CD4-positive, CD25-positive, alpha-beta regulatory T cell (primary cell): Measurements from ENCODE around the gene GARIN3. TPM values are rescaled to one million over a fixed set of nuclear protein-coding genes. Genes with fewer than 3 reads are reported as not detected.

Experiments used
- ATAC-seq, 2 donors: fragments of 150-1000 bp; cut with Tn5 transposase; one replicate each; pipeline ENCODE4 v1.10.0; 2021; ENCODE audit warnings: low read depth in 2 of 2, moderate number of reproducible peaks in 2 of 2, moderate library complexity in 1 of 2
- DNase-seq, 3 donors: peaks; one replicate each; pipeline versions ENCODE4 v3.0.0 to v3.0.0-alpha.2; 2012 to 2022; ENCODE audit warnings: mixed read lengths in 1 of 3
- H3K27ac ChIP-seq: one replicate; pipeline ENCODE4 v1.7.0; 2013; ENCODE audit warnings: mild to moderate bottlenecking, low read length; ENCODE audit not compliant: insufficient read depth, poor library complexity, severe bottlenecking
- H3K27me3 ChIP-seq: one replicate; pipeline ENCODE4 v1.7.0; 2013; ENCODE audit warnings: low read length; ENCODE audit not compliant: control insufficient read depth, insufficient read depth
- H3K36me3 ChIP-seq: one replicate; pipeline ENCODE4 v1.7.0; 2013; ENCODE audit warnings: mild to moderate bottlenecking, low read length, moderate library complexity; ENCODE audit not compliant: control insufficient read depth, insufficient read depth
- H3K4me1 ChIP-seq: 2 replicates; pipeline ENCODE4 v1.7.0; 2013; ENCODE audit warnings: mild to moderate bottlenecking, low read length; ENCODE audit not compliant: insufficient read depth, control insufficient read depth, poor library complexity, severe bottlenecking
- H3K4me3 ChIP-seq: one replicate; pipeline ENCODE4 v1.7.0; 2013; ENCODE audit warnings: low read depth, mild to moderate bottlenecking, low read length, moderate library complexity
- H3K9me3 ChIP-seq, 2 experiments: 1 replicate in 1 of 2; 2 replicates in 1 of 2; pipeline ENCODE4 v1.7.0; 2013; ENCODE audit warnings: low read length in 2 of 2, mild to moderate bottlenecking in 1 of 2, moderate library complexity in 1 of 2; ENCODE audit not compliant: control insufficient read depth in 2 of 2
- H3K27ac Mint-ChIP-seq, 3 donors: one replicate each; pipeline ENCODE4 v1.8.0; 2020 to 2022; ENCODE audit warnings: mild to moderate bottlenecking in 3 of 3, mixed read lengths in 3 of 3, moderate library complexity in 2 of 3
- H3K27me3 Mint-ChIP-seq: one replicate; pipeline ENCODE4 v1.8.0; 2022; ENCODE audit warnings: mild to moderate bottlenecking, mixed read lengths
- H3K36me3 Mint-ChIP-seq: one replicate; pipeline ENCODE4 v1.8.0; 2020; ENCODE audit warnings: mixed read lengths
- H3K4me1 Mint-ChIP-seq, 4 donors: one replicate each; pipeline ENCODE4 v1.8.0; 2020 to 2022; ENCODE audit warnings: mixed read lengths in 4 of 4, mild to moderate bottlenecking in 1 of 4
- H3K4me3 Mint-ChIP-seq, 4 donors: one replicate each; pipeline ENCODE4 v1.8.0; 2020 to 2022; ENCODE audit warnings: mild to moderate bottlenecking in 4 of 4, mixed read lengths in 4 of 4, moderate library complexity in 3 of 4
- H3K9me3 Mint-ChIP-seq, 7 donors: one replicate each; pipeline ENCODE4 v1.8.0; 2020 to 2022; ENCODE audit warnings: mixed read lengths in 7 of 7, mild to moderate bottlenecking in 3 of 7, moderate library complexity in 2 of 7
- polyA plus RNA-seq, 4 donors: library from polyadenylated mRNA; unstranded; fragments of 300-500 nt; fragmentation: Illumina TruSeq; gene quantifications; one replicate each; pipeline ENCODE4 v1.2.3, GENCODE V29; 2021
- total RNA-seq: library from RNA; stranded (reverse); gene quantifications from one replicate; pipeline ENCODE4 v1.2.3, GENCODE V29; 2022

The GARIN3 gene
- total and polyA plus RNA-seq, 5 donors from 2014 or later, result not detected

DNA sequence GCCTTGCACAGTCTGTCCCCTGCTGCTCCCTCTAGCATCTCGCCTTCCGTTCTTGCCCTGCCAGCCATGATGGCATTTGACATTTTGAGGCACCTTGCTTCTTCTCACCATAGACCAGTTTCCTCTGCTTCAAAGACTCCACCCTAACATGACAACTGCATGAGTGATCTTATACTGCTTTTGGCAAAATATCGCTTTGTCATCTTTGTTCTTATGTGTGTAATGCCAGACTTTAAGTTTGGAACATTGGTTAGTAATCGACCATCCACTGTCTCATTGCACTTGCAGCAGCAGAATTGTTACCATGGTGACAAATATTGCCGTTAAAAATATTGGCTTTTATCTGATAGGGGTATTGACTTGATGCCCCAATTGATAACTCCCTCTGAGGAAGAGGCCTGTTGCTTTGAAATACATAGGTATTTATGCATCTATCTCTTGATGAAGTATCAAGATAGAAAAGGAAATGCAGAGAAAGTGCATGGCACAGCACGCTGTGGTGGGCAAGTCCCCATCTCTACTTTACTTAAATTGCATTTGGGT lies 6.8 kb downstream of the GARIN3 start:
- Histone ChIP-seq H3K27me3 (no peaks in the 10 kb centered on the region), H3K36me3 (no peaks in the 10 kb centered on the region), H3K4me1 (peaks cover 62% of the 10 kb centered on the region), H3K9me3 (no peaks in the 10 kb centered on the region), H3K4me3 (peak overlapping the region; percentile 70), H3K27ac (peak overlapping the region; percentile 94)
- peaks cover 35 to 79% (median 59%) of the 10 kb centered on the region in 4 donors for H3K4me1 Mint-ChIP-seq
- peaks cover 0 to 4% (median 0%) of the 10 kb centered on the region in 7 donors for H3K9me3 Mint-ChIP-seq
- H3K27me3 Mint-ChIP-seq, result no peaks in the 10 kb centered on the region
- H3K4me3 Mint-ChIP-seq, result peak overlapping the region; percentile 31 to 61 (median 50)
- DNase-seq, result peak; percentile 50 to 81 (median 78)
- H3K27ac Mint-ChIP-seq, result peak overlapping the region; percentile 75 to 98 (median 90)
- H3K36me3 Mint-ChIP-seq, result no peaks in the 10 kb centered on the region
- ATAC-seq, result peak; percentile 82 to 83

DNA sequence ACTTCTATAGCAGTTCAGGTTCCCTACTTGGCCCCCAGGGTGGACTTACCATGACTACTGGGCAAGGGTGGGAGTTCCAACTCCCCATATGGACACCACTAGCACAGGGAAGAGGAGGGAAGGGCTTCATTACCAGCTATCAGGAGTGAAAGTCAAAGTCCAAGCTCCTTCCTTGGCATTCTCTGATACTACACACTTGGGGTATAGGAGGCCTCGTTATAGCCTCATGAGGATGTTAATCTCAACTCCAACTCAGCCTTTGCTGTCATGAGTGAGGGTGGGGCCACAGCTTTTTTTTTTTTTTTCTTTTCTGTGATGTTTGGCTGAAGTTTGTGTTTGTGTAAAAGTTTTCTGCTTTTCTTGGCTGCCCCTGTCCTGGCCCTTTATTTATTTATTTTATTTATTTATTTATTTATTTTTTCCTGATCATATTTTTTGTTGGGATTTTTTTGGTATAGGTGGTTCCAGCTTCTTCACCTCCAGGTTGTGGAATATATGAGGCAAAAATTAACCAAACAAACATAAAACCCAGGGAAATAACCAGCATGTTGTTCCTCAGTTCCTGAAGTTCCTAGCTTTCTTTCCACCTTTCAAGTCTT lies 8.7 kb downstream of the GARIN3 start:
- no peaks in the 10 kb centered on the region for H3K36me3 ChIP-seq
- H3K9me3 ChIP-seq, result no peaks in the 10 kb centered on the region
- ATAC-seq, result no peak
- H3K4me3 ChIP-seq, result peak overlapping the region; percentile 33
- H3K4me1 ChIP-seq, result peaks cover 68% of the 10 kb centered on the region
- peaks cover 35 to 86% (median 65%) of the 10 kb centered on the region in 4 donors for H3K4me1 Mint-ChIP-seq
- H3K27me3 ChIP-seq, result no peaks in the 10 kb centered on the region
- no peaks in the 10 kb centered on the region for H3K36me3 Mint-ChIP-seq
- H3K27me3 Mint-ChIP-seq, result no peaks in the 10 kb centered on the region
- H3K27ac Mint-ChIP-seq, result peak overlapping the region; percentile 38 to 87 (median 75)
- H3K27ac ChIP-seq, result peak overlapping the region; percentile 94
- H3K9me3 Mint-ChIP-seq, result peaks cover 0 to 4% (median 0%) of the 10 kb centered on the region in 7 donors
- DNase-seq, result peak in 1 of 3 donors; percentile 49
- peak overlapping the region in 3 of 4 donors; percentile 7 to 31 (median 20) for H3K4me3 Mint-ChIP-seq

DNA sequence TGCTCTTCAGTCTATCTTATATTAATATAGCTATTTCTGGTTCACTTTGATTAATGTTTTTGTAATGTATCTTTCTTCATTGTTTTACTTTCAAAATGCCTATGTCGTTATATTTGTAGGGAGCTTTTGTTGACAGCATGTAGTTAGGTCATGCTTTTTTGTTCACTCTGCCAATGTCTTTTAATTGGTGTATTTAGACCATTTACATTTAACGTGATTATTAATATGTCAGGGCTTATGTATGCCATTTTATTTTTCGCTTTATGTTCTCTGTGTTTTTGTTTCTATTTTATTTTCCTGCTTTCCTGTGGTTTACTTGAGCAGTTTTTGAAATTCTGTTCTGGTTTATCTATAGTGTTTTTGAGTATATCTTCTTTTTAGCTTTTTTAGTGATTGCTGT lies 10.8 kb downstream of the GARIN3 start:
- H3K9me3 Mint-ChIP-seq, result peaks cover 0 to 4% (median 0%) of the 10 kb centered on the region in 7 donors
- peak in 1 of 3 donors; percentile 28 for DNase-seq
- no peaks in the 10 kb centered on the region for H3K27me3 Mint-ChIP-seq
- peak overlapping the region; percentile 81 to 91 (median 87) for H3K4me3 Mint-ChIP-seq
- no peaks in the 10 kb centered on the region for H3K9me3 ChIP-seq
- peaks cover 30 to 85% (median 61%) of the 10 kb centered on the region in 4 donors for H3K4me1 Mint-ChIP-seq
- ATAC-seq, result no peak
- peak overlapping the region; percentile 75 to 98 (median 94) for H3K27ac Mint-ChIP-seq
- no peaks in the 10 kb centered on the region for H3K36me3 ChIP-seq
- H3K27ac ChIP-seq, result peak overlapping the region; percentile 75
- H3K27me3 ChIP-seq, result no peaks in the 10 kb centered on the region
- H3K4me3 ChIP-seq, result peak overlapping the region; percentile 87
- H3K36me3 Mint-ChIP-seq, result no peaks in the 10 kb centered on the region
- H3K4me1 ChIP-seq, result peaks cover 61% of the 10 kb centered on the region

DNA sequence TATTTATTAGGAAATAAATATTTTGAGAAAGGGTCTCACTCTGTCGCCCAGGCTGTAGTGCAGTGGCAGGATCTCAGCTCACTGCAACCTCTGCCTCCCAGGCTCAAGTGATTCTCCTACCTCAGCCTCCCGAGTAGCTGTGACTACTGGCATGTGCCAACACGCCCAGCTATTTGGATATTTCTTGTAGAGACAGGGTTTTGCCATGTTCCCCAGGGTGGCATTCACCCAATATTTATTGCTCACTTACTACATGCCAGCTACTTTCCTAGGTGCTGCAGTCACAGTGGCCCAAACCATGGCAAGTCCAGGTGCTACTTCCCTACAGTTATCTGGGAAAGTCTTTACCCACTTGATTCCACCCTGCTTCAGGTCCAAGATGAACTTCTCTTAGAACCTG lies 15.1 kb downstream of the GARIN3 start:
- Mint-ChIP-seq H3K4me3 (peak overlapping the region in 1 of 4 donors; percentile 14), H3K36me3 (no peaks in the 10 kb centered on the region), H3K27ac (peak overlapping the region in 2 of 3 donors; percentile 38 to 84), H3K4me1 (peaks cover 23 to 66% (median 49%) of the 10 kb centered on the region in 4 donors), H3K27me3 (no peaks in the 10 kb centered on the region), H3K9me3 (no peaks in the 10 kb centered on the region)
- Histone ChIP-seq H3K27ac (no peak overlapping the region), H3K4me3 (no peak overlapping the region), H3K27me3 (no peaks in the 10 kb centered on the region), H3K36me3 (no peaks in the 10 kb centered on the region), H3K9me3 (no peaks in the 10 kb centered on the region), H3K4me1 (peaks cover 32% of the 10 kb centered on the region)
- ATAC-seq (no peak), DNase-seq (no peak)

GRCh38 chr5:157148734-157149615 lies 17.1 kb downstream of the GARIN3 start:
- peak overlapping the region; percentile 55 for H3K27ac ChIP-seq
- peak; percentile 69 to 92 (median 84) for DNase-seq

GRCh38 chr5:157143127-157143971 lies 22.7 kb downstream of the GARIN3 start:
- DNase-seq (peak in 2 of 3 donors; percentile 51 to 72), ATAC-seq (peak; percentile 37 to 38)
- Mint-ChIP-seq H3K36me3 (peaks cover 14% of the 10 kb centered on the region), H3K27ac (peak overlapping the region; percentile 98 to 99 (median 98)), H3K27me3 (no peaks in the 10 kb centered on the region), H3K9me3 (no peaks in the 10 kb centered on the region), H3K4me1 (peaks cover 9 to 58% (median 40%) of the 10 kb centered on the region in 4 donors), H3K4me3 (peak overlapping the region; percentile 93 to 97 (median 96))
- H3K9me3 ChIP-seq, result no peaks in the 10 kb centered on the region
- H3K36me3 ChIP-seq, result peaks cover 9% of the 10 kb centered on the region
- H3K4me1 ChIP-seq, result peaks cover 24% of the 10 kb centered on the region
- H3K27me3 ChIP-seq, result no peaks in the 10 kb centered on the region
- peak overlapping the region; percentile 98 for H3K4me3 ChIP-seq
- peak overlapping the region; percentile 94 for H3K27ac ChIP-seq

More at GRCh38 chr5:157148734-157149615, 17.1 kb downstream of the GARIN3 start:
- H3K27me3 ChIP-seq, result no peaks in the 10 kb centered on the region
- Mint-ChIP-seq H3K36me3 (no peaks in the 10 kb centered on the region), H3K4me1 (peaks cover 8 to 50% (median 33%) of the 10 kb centered on the region in 4 donors), H3K9me3 (no peaks in the 10 kb centered on the region), H3K27me3 (no peaks in the 10 kb centered on the region), H3K27ac (peak overlapping the region; percentile 56 to 81 (median 63)), H3K4me3 (peak overlapping the region in 3 of 4 donors; percentile 7 to 70 (median 59))
- H3K9me3 ChIP-seq, result no peaks in the 10 kb centered on the region
- H3K4me3 ChIP-seq, result peak overlapping the region; percentile 54
- ATAC-seq, result peak; percentile 79 to 84
- H3K4me1 ChIP-seq, result peaks cover 13% of the 10 kb centered on the region
- H3K36me3 ChIP-seq, result no peaks in the 10 kb centered on the region
